ENCODE measurements around the gene PIWIL4. TPM values are rescaled to one million over a fixed set of nuclear protein-coding genes. Genes with fewer than 3 reads are reported as not detected.
A peak's percentile ranks its signal among the peaks of the same experiment; 100 is the strongest.

Gene PIWIL4
- total and polyA plus RNA-seq, 4 experiments from 2014 or later, result 0.27 to 1.6 (median 1.3) TPM

DNA sequence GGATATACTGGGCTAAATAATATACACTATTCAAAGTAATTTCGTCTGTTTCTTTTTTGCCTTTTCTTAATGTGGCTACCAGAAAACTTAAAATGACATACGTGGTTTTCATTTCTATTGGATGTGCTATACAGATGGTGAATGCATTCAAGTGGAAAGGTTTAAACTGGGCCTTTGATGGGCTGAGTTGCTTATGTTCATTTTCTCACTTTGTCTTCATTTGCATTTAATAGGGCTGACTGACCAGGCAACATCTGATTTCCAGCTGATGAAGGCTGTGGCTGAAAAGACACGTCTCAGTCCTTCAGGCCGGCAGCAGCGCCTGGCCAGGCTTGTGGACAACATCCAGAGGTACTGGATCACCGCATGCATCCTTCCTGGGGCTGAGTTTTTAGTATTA lies 27.9 kb downstream of the PIWIL4 start:
- ChIA-PET POLR2A (ENCODE audit: partially characterized antibody) (no interaction called here), CTCF (ENCODE audit: partially characterized antibody) (no interaction called here)
- H3K9me3 Mint-ChIP-seq, result peaks cover 0 to under 1% (median 0%) of the 10 kb centered on the region in 8 donors
- no peaks in the 10 kb centered on the region for H3K36me3 ChIP-seq (ENCODE audit: insufficient read depth, low read length)
- H3K27me3 ChIP-seq (ENCODE audit: insufficient read depth, low read length), result no peaks in the 10 kb centered on the region
- H3K4me3 ChIP-seq (ENCODE audit: low read length in 2 of 2), result no peak overlapping the region
- H3K27ac Mint-ChIP-seq, result no peak overlapping the region
- H3K4me3 Mint-ChIP-seq, result no peak overlapping the region
- no peaks in the 10 kb centered on the region for H3K4me1 ChIP-seq (ENCODE audit: insufficient read depth, low read length)
- no peaks in the 10 kb centered on the region for H3K4me1 Mint-ChIP-seq
- DNase-seq, result no peak
- no peak overlapping the region for H3K27ac ChIP-seq (ENCODE audit: low read depth, low read length)
- H3K27me3 Mint-ChIP-seq, result no peaks in the 10 kb centered on the region
- intact Hi-C loops (cut with micrococcal nuclease), result no loop called here
- H3K36me3 Mint-ChIP-seq, result peaks cover 8 to 24% of the 10 kb centered on the region in 2 donors
- no peaks in the 10 kb centered on the region for H3K9me3 ChIP-seq (ENCODE audit: control insufficient read depth in 1 of 2, low read length in 2 of 2)

DNA sequence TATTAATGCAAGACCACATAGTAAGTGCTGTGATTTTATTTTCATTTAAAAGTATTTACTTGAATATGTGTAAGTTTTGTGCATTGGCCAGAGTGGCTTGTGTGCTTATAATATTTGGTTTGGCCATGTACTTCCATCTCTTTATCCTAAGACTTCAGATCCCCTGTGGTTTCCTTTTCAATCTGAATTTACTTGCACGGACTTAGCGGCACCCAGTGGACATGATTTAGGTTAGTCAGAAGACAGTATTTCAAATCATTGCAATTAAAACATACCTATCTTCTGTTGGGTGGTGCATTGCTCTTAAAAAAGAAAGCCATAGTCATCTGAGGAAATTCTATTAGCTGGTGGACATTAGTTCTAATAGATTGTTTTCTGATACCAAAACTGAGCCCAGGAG lies 30.7 kb downstream of the PIWIL4 start:
- no peaks in the 10 kb centered on the region for H3K4me1 Mint-ChIP-seq
- Histone ChIP-seq H3K36me3 (ENCODE audit: insufficient read depth, low read length) (no peaks in the 10 kb centered on the region), H3K9me3 (ENCODE audit: control insufficient read depth in 1 of 2, low read length in 2 of 2) (no peaks in the 10 kb centered on the region), H3K27ac (ENCODE audit: low read depth, low read length) (no peak overlapping the region), H3K4me3 (ENCODE audit: low read length in 2 of 2) (no peak overlapping the region), H3K27me3 (ENCODE audit: insufficient read depth, low read length) (no peaks in the 10 kb centered on the region), H3K4me1 (ENCODE audit: insufficient read depth, low read length) (no peaks in the 10 kb centered on the region)
- DNase-seq, result no peak
- CTCF ChIA-PET (ENCODE audit: partially characterized antibody), result interaction anchor here (1.0 kb wide), 1 partner anchor 9 kb away, joined by 3 read pairs; no protein-coding TSS in a partner anchor
- H3K36me3 Mint-ChIP-seq, result peaks cover 12 to 22% of the 10 kb centered on the region in 2 donors
- intact Hi-C loops (cut with micrococcal nuclease), result no loop called here
- no peaks in the 10 kb centered on the region for H3K27me3 Mint-ChIP-seq
- no peak overlapping the region for H3K27ac Mint-ChIP-seq
- POLR2A ChIA-PET (ENCODE audit: partially characterized antibody), result no interaction called here
- H3K9me3 Mint-ChIP-seq, result peaks cover 0 to 4% (median 0%) of the 10 kb centered on the region in 8 donors
- H3K4me3 Mint-ChIP-seq, result no peak overlapping the region

DNA sequence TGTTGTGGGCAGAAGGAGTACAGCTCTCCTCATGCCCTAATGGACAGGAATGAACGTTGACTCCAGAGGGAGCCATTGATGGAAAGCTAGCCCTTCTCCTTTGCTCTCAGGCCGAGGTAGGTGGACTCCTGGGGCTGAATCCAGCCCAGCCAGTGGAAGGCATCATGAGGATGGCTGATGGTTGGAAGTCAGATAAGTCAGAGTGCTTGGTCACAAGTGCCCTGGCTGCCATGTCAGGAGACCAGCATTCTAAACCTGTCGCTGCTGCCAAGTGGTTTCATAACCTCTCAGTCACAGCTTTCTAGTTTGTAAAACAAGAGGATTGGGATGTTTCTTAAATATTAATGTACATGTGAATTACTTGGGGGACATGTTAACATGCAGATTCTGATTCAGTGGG lies 32.3 kb downstream of the PIWIL4 start:
- Histone ChIP-seq H3K36me3 (ENCODE audit: insufficient read depth, low read length) (no peaks in the 10 kb centered on the region), H3K9me3 (ENCODE audit: control insufficient read depth in 1 of 2, low read length in 2 of 2) (no peaks in the 10 kb centered on the region), H3K4me3 (ENCODE audit: low read length in 2 of 2) (no peak overlapping the region), H3K27ac (ENCODE audit: low read depth, low read length) (no peak overlapping the region), H3K4me1 (ENCODE audit: insufficient read depth, low read length) (no peaks in the 10 kb centered on the region), H3K27me3 (ENCODE audit: insufficient read depth, low read length) (no peaks in the 10 kb centered on the region)
- CTCF ChIA-PET (ENCODE audit: partially characterized antibody), result no interaction called here
- intact Hi-C loops (cut with micrococcal nuclease), result no loop called here
- Mint-ChIP-seq H3K36me3 (peaks cover 12 to 22% of the 10 kb centered on the region in 2 donors), H3K27me3 (no peaks in the 10 kb centered on the region), H3K27ac (no peak overlapping the region), H3K4me3 (no peak overlapping the region), H3K9me3 (peaks cover 0 to 4% (median 0%) of the 10 kb centered on the region in 8 donors), H3K4me1 (no peaks in the 10 kb centered on the region)
- POLR2A ChIA-PET (ENCODE audit: partially characterized antibody), result no interaction called here
- no peak for DNase-seq

DNA sequence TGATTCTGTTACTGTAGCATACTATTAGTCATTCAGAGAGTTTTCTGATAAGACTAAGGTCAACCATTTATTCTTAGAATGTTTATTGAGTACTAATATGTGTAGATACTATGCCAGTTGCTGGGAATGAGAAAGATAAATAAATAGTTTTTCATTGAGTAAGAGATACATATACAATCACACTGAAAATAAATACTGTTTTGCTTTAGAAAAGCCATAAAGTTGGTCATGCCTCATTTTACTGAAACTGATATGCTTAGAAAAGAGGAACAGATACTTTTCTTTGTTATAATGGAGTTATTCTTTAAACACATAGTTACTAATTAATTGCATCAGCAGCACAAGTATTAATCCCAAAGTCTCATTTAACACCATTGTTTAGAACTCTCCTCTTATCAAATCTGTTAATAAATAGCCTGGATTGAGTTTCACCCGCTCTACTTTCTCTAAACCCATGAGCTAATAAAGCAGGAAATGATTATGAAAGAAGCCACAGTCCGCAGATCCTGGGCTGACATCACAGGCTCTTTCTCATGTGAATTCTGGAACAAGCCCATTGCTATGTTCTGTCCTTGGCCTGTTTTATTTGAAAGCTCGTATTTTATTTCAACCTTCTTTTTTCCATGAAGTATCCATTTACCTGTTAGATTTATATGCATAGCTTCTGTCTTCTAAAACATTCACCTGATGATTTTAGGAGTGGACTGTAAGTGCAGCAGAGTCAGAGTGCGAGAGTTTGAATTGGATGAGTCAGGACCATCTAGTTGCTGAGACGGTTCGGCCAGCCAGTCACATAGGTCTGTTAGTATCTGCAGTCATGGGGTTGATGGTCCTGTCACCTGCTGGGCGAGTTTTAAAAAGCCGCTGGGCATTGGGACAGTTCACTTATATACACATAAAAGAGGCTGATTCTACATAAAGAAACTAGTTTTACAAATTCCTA lies 35.5 kb downstream of the PIWIL4 start:
- H3K27ac ChIP-seq (ENCODE audit: low read depth, low read length), result no peak overlapping the region
- H3K4me3 ChIP-seq (ENCODE audit: low read length in 2 of 2), result no peak overlapping the region
- H3K27me3 ChIP-seq (ENCODE audit: insufficient read depth, low read length), result no peaks in the 10 kb centered on the region
- Mint-ChIP-seq H3K4me1 (no peaks in the 10 kb centered on the region), H3K27ac (no peak overlapping the region), H3K27me3 (no peaks in the 10 kb centered on the region), H3K9me3 (peaks cover 0 to 4% (median 0%) of the 10 kb centered on the region in 8 donors), H3K4me3 (no peak overlapping the region), H3K36me3 (peaks cover 12 to 22% of the 10 kb centered on the region in 2 donors)
- no peaks in the 10 kb centered on the region for H3K9me3 ChIP-seq (ENCODE audit: control insufficient read depth in 1 of 2, low read length in 2 of 2)
- no peaks in the 10 kb centered on the region for H3K4me1 ChIP-seq (ENCODE audit: insufficient read depth, low read length)
- DNase-seq, result peak in 2 of 5 donors; percentile 4 to 8
- CTCF ChIA-PET (ENCODE audit: partially characterized antibody), result interaction anchor here (0.8 to 2.8 kb wide), 6 partner anchors 10 to 322 kb away, joined by 3 to 10 read pairs (median 8); no protein-coding TSS in a partner anchor
- intact Hi-C loops (cut with micrococcal nuclease), result loop anchor here (1.0 kb wide), 1 partner anchor 83 kb away; no protein-coding TSS in a partner anchor
- POLR2A ChIA-PET (ENCODE audit: partially characterized antibody), result no interaction called here
- no peaks in the 10 kb centered on the region for H3K36me3 ChIP-seq (ENCODE audit: insufficient read depth, low read length)

DNA sequence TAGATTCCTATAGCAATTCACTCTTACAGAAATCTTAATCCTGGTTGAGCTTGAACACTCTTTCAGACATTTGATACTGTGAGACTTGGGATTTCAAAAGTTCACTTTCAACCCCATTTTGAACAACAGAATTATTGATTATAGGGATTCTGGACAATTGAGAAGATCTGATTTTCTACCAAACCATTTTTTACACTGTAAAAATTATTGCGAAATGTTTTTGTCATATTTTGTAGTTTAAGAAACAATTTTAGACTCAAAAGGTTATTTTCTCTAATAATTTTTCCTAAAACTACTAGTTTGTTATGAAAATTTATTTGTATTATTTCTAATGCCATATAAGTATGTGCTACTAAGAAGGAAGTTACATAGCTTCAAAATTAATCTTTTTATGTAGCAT lies 36.4 kb downstream of the PIWIL4 start:
- Histone ChIP-seq H3K4me1 (ENCODE audit: insufficient read depth, low read length) (no peaks in the 10 kb centered on the region), H3K9me3 (ENCODE audit: control insufficient read depth in 1 of 2, low read length in 2 of 2) (no peaks in the 10 kb centered on the region), H3K4me3 (ENCODE audit: low read length in 2 of 2) (no peak overlapping the region), H3K27ac (ENCODE audit: low read depth, low read length) (no peak overlapping the region), H3K27me3 (ENCODE audit: insufficient read depth, low read length) (no peaks in the 10 kb centered on the region), H3K36me3 (ENCODE audit: insufficient read depth, low read length) (no peaks in the 10 kb centered on the region)
- Mint-ChIP-seq H3K27me3 (no peaks in the 10 kb centered on the region), H3K4me1 (no peaks in the 10 kb centered on the region), H3K27ac (no peak overlapping the region), H3K4me3 (no peak overlapping the region), H3K9me3 (peaks cover 0 to 4% (median 0%) of the 10 kb centered on the region in 8 donors), H3K36me3 (peaks cover 12 to 22% of the 10 kb centered on the region in 2 donors)
- intact Hi-C loops (cut with micrococcal nuclease), result loop anchor here (1.0 kb wide), 1 partner anchor 84 kb away; no protein-coding TSS in a partner anchor
- CTCF ChIA-PET (ENCODE audit: partially characterized antibody), result interaction anchor here (1.2 to 2.8 kb wide), 5 partner anchors 9 to 321 kb away, joined by 3 to 10 read pairs (median 8); no protein-coding TSS in a partner anchor
- POLR2A ChIA-PET (ENCODE audit: partially characterized antibody), result no interaction called here
- no peak for DNase-seq

DNA sequence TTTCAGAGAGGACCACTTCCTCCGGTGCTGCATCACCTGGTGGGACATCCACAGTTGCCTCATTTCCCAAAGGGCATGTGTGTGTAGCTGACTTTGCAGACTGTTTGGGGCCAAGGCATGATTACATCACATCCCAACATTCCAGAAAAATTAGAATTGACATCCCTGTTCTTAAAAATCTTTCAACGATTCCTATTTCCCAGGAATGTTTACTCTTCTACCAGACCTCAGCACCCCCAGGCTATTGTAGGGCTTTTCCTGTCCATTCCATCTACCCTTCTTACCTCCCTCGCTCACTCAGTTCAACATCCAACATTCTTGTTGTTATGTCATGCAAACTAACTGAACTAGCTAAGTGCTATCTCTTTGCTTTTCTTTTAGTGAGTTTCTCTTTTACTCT lies 37.3 kb downstream of the PIWIL4 start:
- H3K4me1 Mint-ChIP-seq, result no peaks in the 10 kb centered on the region
- H3K9me3 Mint-ChIP-seq, result peaks cover 0 to 4% (median 0%) of the 10 kb centered on the region in 8 donors
- peak overlapping the region in 1 of 7 donors; percentile 80 for H3K27ac Mint-ChIP-seq
- H3K27me3 ChIP-seq (ENCODE audit: insufficient read depth, low read length), result no peaks in the 10 kb centered on the region
- H3K36me3 Mint-ChIP-seq, result peaks cover 10 to 14% of the 10 kb centered on the region in 2 donors
- H3K27ac ChIP-seq (ENCODE audit: low read depth, low read length), result no peak overlapping the region
- H3K4me3 ChIP-seq (ENCODE audit: low read length in 2 of 2), result no peak overlapping the region
- intact Hi-C loops (cut with micrococcal nuclease), result no loop called here
- no peaks in the 10 kb centered on the region for H3K4me1 ChIP-seq (ENCODE audit: insufficient read depth, low read length)
- H3K27me3 Mint-ChIP-seq, result no peaks in the 10 kb centered on the region
- H3K4me3 Mint-ChIP-seq, result no peak overlapping the region
- no peaks in the 10 kb centered on the region for H3K36me3 ChIP-seq (ENCODE audit: insufficient read depth, low read length)
- POLR2A ChIA-PET (ENCODE audit: partially characterized antibody), result no interaction called here
- DNase-seq, result no peak
- CTCF ChIA-PET (ENCODE audit: partially characterized antibody), result interaction anchor here (2.1 kb wide), 1 partner anchor 88 kb away, joined by 7 read pairs; no protein-coding TSS in a partner anchor
- H3K9me3 ChIP-seq (ENCODE audit: control insufficient read depth in 1 of 2, low read length in 2 of 2), result no peaks in the 10 kb centered on the region

DNA sequence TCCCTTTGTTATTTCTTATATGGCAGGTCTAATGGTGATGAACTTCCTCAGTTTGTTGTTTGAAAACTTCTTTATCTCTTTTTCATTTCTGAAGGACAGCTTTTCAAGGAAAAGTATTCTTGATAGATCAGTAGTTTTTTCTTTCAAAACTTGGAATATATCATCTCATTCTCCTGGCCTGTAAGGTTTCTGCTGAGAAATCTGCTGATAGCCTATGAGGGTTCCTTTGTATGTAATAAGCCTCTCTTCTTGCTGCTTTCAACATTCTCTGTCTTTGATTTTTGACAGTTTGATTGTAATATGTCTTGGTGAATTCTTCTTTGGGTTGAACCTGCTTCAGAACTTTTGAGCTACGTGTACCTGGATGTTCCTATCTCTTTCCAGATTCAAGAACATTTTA lies 46.0 kb downstream of the PIWIL4 start:
- POLR2A ChIA-PET (ENCODE audit: partially characterized antibody), result no interaction called here
- CTCF ChIA-PET (ENCODE audit: partially characterized antibody), result interaction anchor here (2.1 kb wide), 1 partner anchor 10 kb away, joined by 9 read pairs; no protein-coding TSS in a partner anchor
- no peaks in the 10 kb centered on the region for H3K4me1 ChIP-seq (ENCODE audit: insufficient read depth, low read length)
- no peaks in the 10 kb centered on the region for H3K4me1 Mint-ChIP-seq
- no peak overlapping the region for H3K4me3 Mint-ChIP-seq
- H3K27me3 Mint-ChIP-seq, result no peaks in the 10 kb centered on the region
- H3K27ac ChIP-seq (ENCODE audit: low read depth, low read length), result no peak overlapping the region
- H3K9me3 ChIP-seq (ENCODE audit: control insufficient read depth in 1 of 2, low read length in 2 of 2), result no peaks in the 10 kb centered on the region
- no peak for DNase-seq
- H3K36me3 Mint-ChIP-seq, result peaks cover 25 to 49% of the 10 kb centered on the region in 2 donors
- H3K27me3 ChIP-seq (ENCODE audit: insufficient read depth, low read length), result no peaks in the 10 kb centered on the region
- no peak overlapping the region for H3K4me3 ChIP-seq (ENCODE audit: low read length in 2 of 2)
- intact Hi-C loops (cut with micrococcal nuclease), result no loop called here
- no peak overlapping the region for H3K27ac Mint-ChIP-seq
- H3K9me3 Mint-ChIP-seq, result peaks cover 6 to 57% (median 41%) of the 10 kb centered on the region in 8 donors
- H3K36me3 ChIP-seq (ENCODE audit: insufficient read depth, low read length), result no peaks in the 10 kb centered on the region

All from CD4-positive, alpha-beta memory T cell (primary cell).